ENCODE data around the gene RGS6.

- TF ChIP-seq CTCF (IDR thresholded peaks at IDR 0.05): no peak
- TF ChIP-seq POLR2A (IDR thresholded peaks at IDR 0.05): no peak
These were observed 673.1 kb downstream of the RGS6 start for GRCh38 chr14:72605096-72605920.
